HG02759 (cell line): ENCODE results near the gene ABCD1.

Experiments used
- ATAC-seq: cut with Tn5 transposase; IDR thresholded peaks from one replicate; pipeline ENCODE4 v1.9.1; 2021; ENCODE audit warnings: mild to moderate bottlenecking, moderate library complexity; ENCODE audit not compliant: unreplicated experiment

The ABCD1 gene

GRCh38 chrX:153771415-153772315, 47.0 kb downstream of the ABCD1 start:
- no peak for ATAC-seq

- ATAC-seq, result no peak
Observed at GRCh38 chrX:153772316-153773217, 47.9 kb downstream of the ABCD1 start.

- ATAC-seq, result no peak
Observed at GRCh38 chrX:153773218-153773611, 48.6 kb downstream of the ABCD1 start.

GRCh38 chrX:153773741-153774575, 49.3 kb downstream of the ABCD1 start:
- no peak for ATAC-seq

GRCh38 chrX:153774576-153775292, 50.1 kb downstream of the ABCD1 start:
- ATAC-seq, result no peak

GRCh38 chrX:153775293-153776119, 50.9 kb downstream of the ABCD1 start:
- no peak for ATAC-seq

GRCh38 chrX:153776120-153776599, 51.5 kb downstream of the ABCD1 start:
- no peak for ATAC-seq

- ATAC-seq, result no peak
Observed at GRCh38 chrX:153776611-153777045, 52.0 kb downstream of the ABCD1 start.

GRCh38 chrX:153777261-153778090, 52.8 kb downstream of the ABCD1 start:
- no peak for ATAC-seq

GRCh38 chrX:153778181-153778580, 53.5 kb downstream of the ABCD1 start:
- ATAC-seq, result no peak

- no peak for ATAC-seq
Observed at GRCh38 chrX:153778684-153779101, 54.0 kb downstream of the ABCD1 start.

GRCh38 chrX:153779891-153780677, 55.4 kb downstream of the ABCD1 start:
- ATAC-seq, result no peak

- no peak for ATAC-seq
Observed at GRCh38 chrX:153780678-153781427, 56.2 kb downstream of the ABCD1 start, which contains the start of gene SRPK3. SRPK3 (plus strand) TSS chrX:153781041; CDS start chrX:153781087, 46 bp downstream.

GRCh38 chrX:153781428-153782047, 56.9 kb downstream of the ABCD1 start:
- ATAC-seq, result no peak

GRCh38 chrX:153782313-153782712, 57.7 kb downstream of the ABCD1 start:
- ATAC-seq, result no peak

- ATAC-seq, result no peak
Observed at GRCh38 chrX:153782871-153783270, 58.2 kb downstream of the ABCD1 start.
